GM12878 (cell line): Measurements from ENCODE around the gene DDX27. TPM values are rescaled to one million over a fixed set of nuclear protein-coding genes. Genes with fewer than 3 reads are reported as not detected.

Experiments
- BMI1 ChIP-seq: fragments of 450-650 bp; IDR thresholded peaks from 2 replicates; pipeline ENCODE4 v1.6.1; 2016; ENCODE audit warnings: mild to moderate bottlenecking, moderate library complexity, borderline replicate concordance
- BRCA1 ChIP-seq: IDR thresholded peaks from 2 replicates; pipeline ENCODE4 v1.6.1; 2011; ENCODE audit warnings: low read depth, low read length, improper control_type of control experiment
- EGR1 ChIP-seq, 2 experiments: IDR thresholded peaks; 1 replicate in 1 of 2; 2 replicates in 1 of 2; pipeline ENCODE4 v1.6.1; 2011 to 2012; ENCODE audit warnings: low read depth in 2 of 2, low read length in 2 of 2, borderline replicate concordance in 1 of 2, mild to moderate bottlenecking in 1 of 2, moderate library complexity in 1 of 2
- KDM1A ChIP-seq: fragments of 200-600 bp; sonication (generic); IDR thresholded peaks from 2 replicates; pipeline ENCODE4 v1.6.1; 2016; ENCODE audit warnings: borderline replicate concordance
- KLF5 ChIP-seq: fragments of 450-650 bp; IDR thresholded peaks from 2 replicates; pipeline ENCODE4 v1.6.1; 2014; ENCODE audit warnings: mild to moderate bottlenecking; ENCODE audit not compliant: partially characterized antibody
- MLLT1 ChIP-seq: fragments of 450-650 bp; IDR thresholded peaks from 2 replicates; pipeline ENCODE4 v1.6.1; 2016; ENCODE audit warnings: mild to moderate bottlenecking
- MTA2 ChIP-seq: fragments of 450-650 bp; IDR thresholded peaks from 2 replicates; pipeline ENCODE4 v1.6.1; 2016; ENCODE audit warnings: low read depth, mild to moderate bottlenecking, moderate library complexity
- NFYA ChIP-seq: IDR thresholded peaks from 2 replicates; pipeline ENCODE4 v1.6.1; 2011; ENCODE audit warnings: low read depth, mild to moderate bottlenecking, low read length, improper control_type of control experiment, borderline replicate concordance
- PML ChIP-seq: IDR thresholded peaks from 2 replicates; pipeline ENCODE4 v1.6.1; 2012; ENCODE audit warnings: low read length, inconsistent platforms
- POU2F2 ChIP-seq: IDR thresholded peaks from 3 replicates; pipeline ENCODE4 v1.6.1; 2011; ENCODE audit warnings: low read depth, mild to moderate bottlenecking, low read length, borderline replicate concordance
- RB1 ChIP-seq: fragments of 450-650 bp; formaldehyde crosslinking; IDR thresholded peaks from 2 replicates; pipeline ENCODE4 v1.6.1; 2017; ENCODE audit warnings: mild to moderate bottlenecking, borderline replicate concordance
- RFX5 ChIP-seq: IDR thresholded peaks from 2 replicates; pipeline ENCODE4 v1.6.1; 2011; ENCODE audit warnings: low read depth, low read length, improper control_type of control experiment
- SIX5 ChIP-seq: IDR thresholded peaks from 2 replicates; pipeline ENCODE4 v1.6.1; 2011; ENCODE audit warnings: mild to moderate bottlenecking, low read depth, low read length, moderate library complexity; ENCODE audit not compliant: severe bottlenecking
- SMARCA5 ChIP-seq: fragments of 450-650 bp; IDR thresholded peaks from 2 replicates; pipeline ENCODE4 v1.6.1; 2017; ENCODE audit warnings: mild to moderate bottlenecking
- TAF1 ChIP-seq: IDR thresholded peaks from 2 replicates; pipeline ENCODE4 v1.6.1; 2011; ENCODE audit warnings: mild to moderate bottlenecking, low read depth, low read length, borderline replicate concordance
- polyA plus RNA-seq, 11 experiments: library from polyadenylated mRNA; depleted of rRNA in 4 of 11; unstranded in 6 of 11; stranded (reverse) in 5 of 11; fragments of >200 nt; fragmentation: Nextera tagmentation in 4 of 11; fragmentation: Illumina TruSeq in 1 of 11; extraction: Ambion mirVana in 4 of 11; extraction: Trizol in 1 of 11; gene quantifications; 1 replicate in 1 of 11; 2 replicates in 10 of 11; pipeline versions ENCODE4 v1.2.1 to v1.2.3, GENCODE V29; 2011 to 2016; ENCODE audit warnings: inconsistent platforms in 2 of 11, missing spikeins in 2 of 11, low read depth in 1 of 11
- total RNA-seq, 4 experiments: library from RNA; depleted of rRNA in 3 of 4; stranded (reverse); fragments of >200 nt in 3 of 4; fragmentation: Illumina TruSeq in 1 of 4; extraction: Trizol in 1 of 4; gene quantifications; 2 replicates each; pipeline versions ENCODE4 v1.2.1 to v1.2.3, GENCODE V29; 2013 to 2021
- TF ChIP-seq, protein P1 (sequence below): IDR thresholded peaks from 2 replicates; pipeline ENCODE4 v1.6.1; 2012; ENCODE audit warnings: low read depth, low read length, improper control_type of control experiment
- TF ChIP-seq, protein P2 (sequence below): IDR thresholded peaks from 2 replicates; pipeline ENCODE4 v1.6.1; 2012; ENCODE audit warnings: mild to moderate bottlenecking, low read depth, low read length
- TF ChIP-seq, protein P3 (sequence below): fragments of 450-650 bp; IDR thresholded peaks from 2 replicates; pipeline ENCODE4 v1.6.1; 2016; ENCODE audit warnings: mild to moderate bottlenecking
- TF ChIP-seq, protein P4 (sequence below): IDR thresholded peaks from 2 replicates; pipeline ENCODE4 v1.6.1; 2011; ENCODE audit warnings: borderline replicate concordance, low read depth, mild to moderate bottlenecking, moderate library complexity, low read length; ENCODE audit not compliant: insufficient read depth, poor library complexity, severe bottlenecking

DDX27 gene
- total and polyA plus RNA-seq, 10 of the 15 experiments (the other 5 are each of a cell fraction or from before 2014, with no cell fraction given), result 19.8 to 78.8 (median 54.9) TPM

GRCh38 chr20:49276961-49277785, 58.0 kb downstream of the DDX27 start (continued):
- TF ChIP-seq RB1, result no peak
- TF ChIP-seq MLLT1, result 0 out of 2 replicates have a peak, but pooled peaks have one; percentile 49
- TF ChIP-seq EGR1 (IDR thresholded peaks at IDR 0.05; ENCODE audit: borderline replicate concordance in 1 of 2, low read depth in 2 of 2, low read length in 2 of 2), result no peak
- TF ChIP-seq POU2F2, result no peak
- TF ChIP-seq KLF5, result no peak
- TF ChIP-seq, protein P1, sequence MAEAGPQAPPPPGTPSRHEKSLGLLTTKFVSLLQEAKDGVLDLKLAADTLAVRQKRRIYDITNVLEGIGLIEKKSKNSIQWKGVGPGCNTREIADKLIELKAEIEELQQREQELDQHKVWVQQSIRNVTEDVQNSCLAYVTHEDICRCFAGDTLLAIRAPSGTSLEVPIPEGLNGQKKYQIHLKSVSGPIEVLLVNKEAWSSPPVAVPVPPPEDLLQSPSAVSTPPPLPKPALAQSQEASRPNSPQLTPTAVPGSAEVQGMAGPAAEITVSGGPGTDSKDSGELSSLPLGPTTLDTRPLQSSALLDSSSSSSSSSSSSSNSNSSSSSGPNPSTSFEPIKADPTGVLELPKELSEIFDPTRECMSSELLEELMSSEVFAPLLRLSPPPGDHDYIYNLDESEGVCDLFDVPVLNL, result no peak
- no peak for TF ChIP-seq KDM1A
- TF ChIP-seq, protein P2, sequence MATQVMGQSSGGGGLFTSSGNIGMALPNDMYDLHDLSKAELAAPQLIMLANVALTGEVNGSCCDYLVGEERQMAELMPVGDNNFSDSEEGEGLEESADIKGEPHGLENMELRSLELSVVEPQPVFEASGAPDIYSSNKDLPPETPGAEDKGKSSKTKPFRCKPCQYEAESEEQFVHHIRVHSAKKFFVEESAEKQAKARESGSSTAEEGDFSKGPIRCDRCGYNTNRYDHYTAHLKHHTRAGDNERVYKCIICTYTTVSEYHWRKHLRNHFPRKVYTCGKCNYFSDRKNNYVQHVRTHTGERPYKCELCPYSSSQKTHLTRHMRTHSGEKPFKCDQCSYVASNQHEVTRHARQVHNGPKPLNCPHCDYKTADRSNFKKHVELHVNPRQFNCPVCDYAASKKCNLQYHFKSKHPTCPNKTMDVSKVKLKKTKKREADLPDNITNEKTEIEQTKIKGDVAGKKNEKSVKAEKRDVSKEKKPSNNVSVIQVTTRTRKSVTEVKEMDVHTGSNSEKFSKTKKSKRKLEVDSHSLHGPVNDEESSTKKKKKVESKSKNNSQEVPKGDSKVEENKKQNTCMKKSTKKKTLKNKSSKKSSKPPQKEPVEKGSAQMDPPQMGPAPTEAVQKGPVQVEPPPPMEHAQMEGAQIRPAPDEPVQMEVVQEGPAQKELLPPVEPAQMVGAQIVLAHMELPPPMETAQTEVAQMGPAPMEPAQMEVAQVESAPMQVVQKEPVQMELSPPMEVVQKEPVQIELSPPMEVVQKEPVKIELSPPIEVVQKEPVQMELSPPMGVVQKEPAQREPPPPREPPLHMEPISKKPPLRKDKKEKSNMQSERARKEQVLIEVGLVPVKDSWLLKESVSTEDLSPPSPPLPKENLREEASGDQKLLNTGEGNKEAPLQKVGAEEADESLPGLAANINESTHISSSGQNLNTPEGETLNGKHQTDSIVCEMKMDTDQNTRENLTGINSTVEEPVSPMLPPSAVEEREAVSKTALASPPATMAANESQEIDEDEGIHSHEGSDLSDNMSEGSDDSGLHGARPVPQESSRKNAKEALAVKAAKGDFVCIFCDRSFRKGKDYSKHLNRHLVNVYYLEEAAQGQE, result 0 out of 2 replicates have a peak, but pooled peaks have one; percentile 26
- TF ChIP-seq BRCA1, result no peak
- TF ChIP-seq RFX5, result no peak
- TF ChIP-seq BMI1, result no peak
- TF ChIP-seq PML, result peak; percentile 26; the same call in 1 of the 2 replicates
- TF ChIP-seq, protein P3, sequence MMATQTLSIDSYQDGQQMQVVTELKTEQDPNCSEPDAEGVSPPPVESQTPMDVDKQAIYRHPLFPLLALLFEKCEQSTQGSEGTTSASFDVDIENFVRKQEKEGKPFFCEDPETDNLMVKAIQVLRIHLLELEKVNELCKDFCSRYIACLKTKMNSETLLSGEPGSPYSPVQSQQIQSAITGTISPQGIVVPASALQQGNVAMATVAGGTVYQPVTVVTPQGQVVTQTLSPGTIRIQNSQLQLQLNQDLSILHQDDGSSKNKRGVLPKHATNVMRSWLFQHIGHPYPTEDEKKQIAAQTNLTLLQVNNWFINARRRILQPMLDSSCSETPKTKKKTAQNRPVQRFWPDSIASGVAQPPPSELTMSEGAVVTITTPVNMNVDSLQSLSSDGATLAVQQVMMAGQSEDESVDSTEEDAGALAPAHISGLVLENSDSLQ, result no peak
- TF ChIP-seq, protein P4, sequence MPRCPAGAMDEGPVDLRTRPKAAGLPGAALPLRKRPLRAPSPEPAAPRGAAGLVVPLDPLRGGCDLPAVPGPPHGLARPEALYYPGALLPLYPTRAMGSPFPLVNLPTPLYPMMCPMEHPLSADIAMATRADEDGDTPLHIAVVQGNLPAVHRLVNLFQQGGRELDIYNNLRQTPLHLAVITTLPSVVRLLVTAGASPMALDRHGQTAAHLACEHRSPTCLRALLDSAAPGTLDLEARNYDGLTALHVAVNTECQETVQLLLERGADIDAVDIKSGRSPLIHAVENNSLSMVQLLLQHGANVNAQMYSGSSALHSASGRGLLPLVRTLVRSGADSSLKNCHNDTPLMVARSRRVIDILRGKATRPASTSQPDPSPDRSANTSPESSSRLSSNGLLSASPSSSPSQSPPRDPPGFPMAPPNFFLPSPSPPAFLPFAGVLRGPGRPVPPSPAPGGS, result no peak
- 0 out of 2 replicates have a peak, but pooled peaks have one; percentile 18 for TF ChIP-seq TAF1
- no peak for TF ChIP-seq NFYA
- no peak for TF ChIP-seq SIX5
- no peak for TF ChIP-seq SMARCA5
- TF ChIP-seq MTA2, result no peak; the same call in 1 of the 2 replicates
